PC-3 (cell line): ENCODE measurements around the gene KLHL7. TPM values are rescaled to one million over a fixed set of nuclear protein-coding genes. Genes with fewer than 3 reads are reported as not detected.
A peak's percentile ranks its signal among the peaks of the same experiment; 100 is the strongest.

Source experiments
- ATAC-seq: fragments of 200-7000 bp; cut with Tn5 transposase; 2 replicates; pipeline ENCODE4 v1.9.1; 2020; ENCODE audit warnings: mild to moderate bottlenecking, moderate library complexity
- BruUV-seq: library from RNA; stranded (reverse); fragments of 400-500 nt; replicated peaks from 2 replicates; lab custom pipeline; 2021; lab: Mats Ljungman, UMichigan
- CTCF ChIA-PET: fragments of 300-600 bp; sonication (Branson Sonifier 250); formaldehyde crosslinking; loops from one replicate; lab custom pipeline; 2022; ENCODE audit warnings: antibody characterized with exemption; lab: Charles Lee
- POLR2A ChIA-PET: fragments of 300-600 bp; sonication (Branson Sonifier 250); formaldehyde crosslinking; loops from one replicate; lab custom pipeline; 2022; ENCODE audit warnings: antibody characterized with exemption; ENCODE audit not compliant: unreplicated experiment; lab: Charles Lee
- DNase-seq: peaks from one replicate; pipeline ENCODE4 v3.0.0-alpha.2; 2015
- H2AFZ ChIP-seq: fragments of 300-600 bp; sonication (generic); 2 replicates; pipeline ENCODE4 v1.6.0; 2016; ENCODE audit warnings: antibody characterized with exemption, low read length
- H3F3A ChIP-seq: fragments of 300-600 bp; sonication (generic); one replicate; pipeline ENCODE4 v1.6.0; 2017; ENCODE audit warnings: antibody characterized with exemption, low read length, control low read depth, mild to moderate bottlenecking; ENCODE audit not compliant: unreplicated experiment
- H3K27ac ChIP-seq: fragments of 300-600 bp; sonication (generic); 2 replicates; pipeline ENCODE4 v1.5.1; 2016; ENCODE audit warnings: mild to moderate bottlenecking, low read length
- H3K27me3 ChIP-seq: fragments of 300-600 bp; sonication (generic); 2 replicates; pipeline ENCODE4 v1.6.1; 2016; ENCODE audit warnings: low read length, mixed read lengths
- H3K36me3 ChIP-seq: fragments of 300-600 bp; sonication (generic); 2 replicates; pipeline ENCODE4 v1.6.1; 2016; ENCODE audit warnings: low read depth, mixed run types, low read length, mixed read lengths
- H3K4me1 ChIP-seq: fragments of 300-600 bp; sonication (generic); 2 replicates; pipeline ENCODE4 v1.5.1; 2016; ENCODE audit warnings: low read length; ENCODE audit not compliant: insufficient read depth
- H3K4me2 ChIP-seq: fragments of 300-600 bp; sonication (generic); 2 replicates; pipeline ENCODE4 v1.6.0; 2016; ENCODE audit warnings: low read length
- H3K4me3 ChIP-seq: fragments of 300-600 bp; sonication (generic); 2 replicates; pipeline ENCODE4 v1.5.1; 2016; ENCODE audit warnings: mild to moderate bottlenecking, low read length, mixed read lengths
- H3K79me2 ChIP-seq: fragments of 300-600 bp; sonication (generic); 2 replicates; pipeline ENCODE4 v1.6.1; 2017; ENCODE audit warnings: low read length, mixed read lengths
- H3K9ac ChIP-seq: fragments of 300-600 bp; sonication (generic); 2 replicates; pipeline ENCODE4 v1.6.0; 2016; ENCODE audit warnings: mild to moderate bottlenecking, low read length
- H3K9me2 ChIP-seq: fragments of 300-600 bp; sonication (generic); replicated peaks from 2 replicates; pipeline ENCODE4 v1.6.1; 2016; ENCODE audit warnings: mixed run types, low read length, mixed read lengths
- H3K9me3 ChIP-seq: fragments of 300-600 bp; sonication (generic); 2 replicates; pipeline ENCODE4 v1.6.1; 2016; ENCODE audit warnings: low read length, mixed read lengths
- H4K20me1 ChIP-seq: fragments of 300-600 bp; sonication (generic); 2 replicates; pipeline ENCODE4 v1.6.1; 2016; ENCODE audit warnings: low read length, mixed read lengths
- CTCF ChIP-seq: fragments of 300-600 bp; sonication (generic); conservative IDR thresholded peaks from 2 replicates; pipeline ENCODE4 v1.5.1; 2017; ENCODE audit warnings: antibody characterized with exemption, low read depth, mild to moderate bottlenecking, low read length
- EZH2 ChIP-seq: fragments of 300-600 bp; sonication (generic); IDR thresholded peaks from one replicate; pipeline ENCODE4 v1.6.1; 2017; ENCODE audit warnings: antibody characterized with exemption, mild to moderate bottlenecking, low read length; ENCODE audit not compliant: unreplicated experiment
- EZH2phosphoT487 ChIP-seq: fragments of 300-600 bp; sonication (generic); IDR thresholded peaks from 2 replicates; pipeline ENCODE4 v1.6.1; 2018; ENCODE audit warnings: mild to moderate bottlenecking, antibody characterized with exemption, low read length, borderline replicate concordance
- intact Hi-C: fragments of 100-400 bp; cut with micrococcal nuclease; formaldehyde crosslinking; loops from 2 replicates; pipeline ENCODE4 v1.9.0; 2023
- total RNA-seq: library from RNA; depleted of rRNA; stranded (reverse); fragments of >200 nt; gene quantifications from 2 replicates; pipeline ENCODE4 v1.2.3, GENCODE V29; 2014

Gene KLHL7
- total RNA-seq, 1 experiment from 2014 or later, result 31.1 TPM

GRCh38 chr7:23100697-23101096 lies 4.9 kb upstream of the KLHL7 start:
- no peak overlapping the region for H2AFZ ChIP-seq
- DNase-seq, result no peak
- CTCF ChIA-PET, result no interaction called here
- no peak for TF ChIP-seq EZH2
- TF ChIP-seq EZH2phosphoT487, result no peak
- TF ChIP-seq CTCF, result peak; percentile 25; the same call in 1 of the 2 replicates
- H3K4me2 ChIP-seq, result no peak overlapping the region
- POLR2A ChIA-PET, result no interaction called here
- H3K4me3 ChIP-seq, result no peak overlapping the region
- no peak overlapping the region for H3K9ac ChIP-seq
- no peaks in the 10 kb centered on the region for H3K9me2 ChIP-seq
- peaks cover 3% of the 10 kb centered on the region; the same call in 1 of the 2 replicates for H3K4me1 ChIP-seq
- no peak overlapping the region for H3K27ac ChIP-seq
- H3K27me3 ChIP-seq, result no peaks in the 10 kb centered on the region
- H4K20me1 ChIP-seq, result no peaks in the 10 kb centered on the region
- no peaks in the 10 kb centered on the region for H3K36me3 ChIP-seq
- intact Hi-C loops, result no loop called here
- no peaks in the 10 kb centered on the region for H3F3A ChIP-seq
- no peaks in the 10 kb centered on the region for H3K79me2 ChIP-seq
- H3K9me3 ChIP-seq, result 0 out of 2 replicates have a peak, but pooled peaks cover 3% of the 10 kb centered on the region
- no peak for ATAC-seq
- BruUV-seq, result no TSS peak

GRCh38 chr7:23105086-23105643 lies 420 bp upstream of the KLHL7 start:
- no peaks in the 10 kb centered on the region for H3K36me3 ChIP-seq
- H4K20me1 ChIP-seq, result peaks cover 5% of the 10 kb centered on the region; the same call in 1 of the 2 replicates
- no peak overlapping the region for H3K27ac ChIP-seq
- TF ChIP-seq EZH2 (no peak), CTCF (no peak), EZH2phosphoT487 (no peak)
- POLR2A ChIA-PET, result no interaction called here
- H3K4me2 ChIP-seq, result peak overlapping the region; percentile 83
- peak overlapping the region; percentile 98 for H3K4me3 ChIP-seq
- no peaks in the 10 kb centered on the region for H3F3A ChIP-seq
- TSS peak; percentile 71 for BruUV-seq
- H3K9me3 ChIP-seq, result no peaks in the 10 kb centered on the region
- H3K79me2 ChIP-seq, result peaks cover 44% of the 10 kb centered on the region
- H3K9me2 ChIP-seq, result no peaks in the 10 kb centered on the region
- CTCF ChIA-PET, result interaction anchor here (0.6 kb wide), 1 partner anchor 69 kb away, joined by 3 read pairs; no protein-coding TSS in a partner anchor
- H3K4me1 ChIP-seq, result peaks cover 14% of the 10 kb centered on the region
- intact Hi-C loops, result loop anchor here (1.0 kb wide), 1 partner anchor 12 kb away; no protein-coding TSS in a partner anchor
- no peaks in the 10 kb centered on the region for H3K27me3 ChIP-seq
- peak overlapping the region; percentile 88 for H3K9ac ChIP-seq
- ATAC-seq (peak; percentile 6), DNase-seq (no peak)
- H2AFZ ChIP-seq, result peak overlapping the region; percentile 99
